ENCODE measurements around the gene CHD3. TPM values are rescaled to one million over a fixed set of nuclear protein-coding genes. Genes with fewer than 3 reads are reported as not detected.

The CHD3 gene
- total and polyA plus RNA-seq, 2 experiments from 2014 or later = 41.2 to 75.3 TPM

- H3K9me3 ChIP-seq (ENCODE audit: low read depth) = no peaks in the 10 kb centered on the region
- H3K4me2 ChIP-seq = no peak overlapping the region
- H3K27ac ChIP-seq = no peak overlapping the region
- H3K27me3 ChIP-seq = no peaks in the 10 kb centered on the region
- no peaks in the 10 kb centered on the region for H3K36me3 ChIP-seq (replicated peaks; ENCODE audit: insufficient read depth, low read depth)
- peaks cover 8% of the 10 kb centered on the region for H3K4me1 ChIP-seq (ENCODE audit: insufficient read depth)
- 91% methylated on average over 21 of the region's 22 CpGs for WGBS (ENCODE audit: low lambda C conversion rate, missing lambda C conversion rate)
- H3K4me3 ChIP-seq = no peak overlapping the region
- no peaks in the 10 kb centered on the region for H3K9me2 ChIP-seq (replicated peaks; ENCODE audit: insufficient read depth)
- TF ChIP-seq EZH2 (IDR thresholded peaks at IDR 0.05; ENCODE audit: borderline replicate concordance) (no peak), CTCF (IDR thresholded peaks at IDR 0.05; ENCODE audit: poor library complexity) (no peak), EZH2phosphoT487 (IDR thresholded peaks at IDR 0.05; ENCODE audit: low read depth, severe bottlenecking, unreplicated experiment) (no peak)
- H4K20me1 ChIP-seq (ENCODE audit: insufficient read depth, poor library complexity, severe bottlenecking) = peaks cover 61% of the 10 kb centered on the region
- no peak for DNase-seq (ENCODE audit: low spot score)
- H3K79me2 ChIP-seq = peaks cover 53% of the 10 kb centered on the region
- no peak overlapping the region for H2AFZ ChIP-seq
Observed at GRCh38 chr17:7846063-7846735, 42.4 kb upstream of the CHD3 start.

DNA sequence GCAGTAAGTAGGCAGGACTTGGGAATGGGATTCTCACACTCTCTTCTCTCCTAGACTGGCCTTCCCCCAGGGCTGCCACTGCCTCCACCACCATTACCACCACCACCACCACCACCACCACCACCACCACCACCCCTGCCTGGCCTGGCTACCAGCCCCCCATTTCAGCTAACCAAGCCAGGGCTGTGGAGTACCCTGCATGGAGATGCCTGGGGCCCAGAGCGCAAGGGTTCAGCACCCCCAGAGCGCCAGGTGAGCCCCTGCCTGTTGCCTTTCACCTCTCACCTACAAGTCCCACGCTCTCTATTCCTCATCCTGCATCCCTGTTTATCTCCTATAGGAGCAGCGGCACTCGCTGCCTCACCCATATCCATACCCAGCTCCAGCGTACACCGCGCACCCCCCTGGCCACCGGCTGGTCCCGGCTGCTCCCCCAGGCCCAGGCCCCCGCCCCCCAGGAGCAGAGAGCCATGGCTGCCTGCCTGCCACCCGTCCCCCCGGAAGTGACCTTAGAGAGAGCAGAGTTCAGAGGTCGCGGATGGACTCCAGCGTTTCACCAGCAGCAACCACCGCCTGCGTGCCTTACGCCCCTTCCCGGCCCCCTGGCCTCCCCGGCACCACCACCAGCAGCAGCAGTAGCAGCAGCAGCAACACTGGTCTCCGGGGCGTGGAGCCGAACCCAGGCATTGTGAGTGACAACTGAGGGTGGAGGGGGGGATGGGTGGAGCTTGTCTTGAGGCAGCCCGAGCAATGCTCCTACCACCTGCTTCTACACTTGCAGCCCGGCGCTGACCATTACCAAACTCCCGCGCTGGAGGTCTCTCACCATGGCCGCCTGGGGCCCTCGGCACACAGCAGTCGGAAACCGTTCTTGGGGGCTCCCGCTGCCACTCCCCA is 41.6 kb upstream of the CHD3 start:
- Histone ChIP-seq H3K4me2 (no peak overlapping the region), H3K9me2 (replicated peaks; ENCODE audit: insufficient read depth) (no peaks in the 10 kb centered on the region), H3K4me3 (no peak overlapping the region), H3K9me3 (ENCODE audit: low read depth) (no peaks in the 10 kb centered on the region), H4K20me1 (ENCODE audit: insufficient read depth, poor library complexity, severe bottlenecking) (peaks cover 65% of the 10 kb centered on the region), H3K79me2 (peaks cover 53% of the 10 kb centered on the region), H2AFZ (no peak overlapping the region), H3K4me1 (ENCODE audit: insufficient read depth) (peaks cover 6% of the 10 kb centered on the region), H3K27ac (no peak overlapping the region), H3K36me3 (replicated peaks; ENCODE audit: insufficient read depth, low read depth) (no peaks in the 10 kb centered on the region), H3K27me3 (no peaks in the 10 kb centered on the region)
- no peak for DNase-seq (ENCODE audit: low spot score)
- WGBS (ENCODE audit: low lambda C conversion rate, missing lambda C conversion rate) = 94% methylated on average over 14 of the region's 34 CpGs
- TF ChIP-seq EZH2 (IDR thresholded peaks at IDR 0.05; ENCODE audit: borderline replicate concordance) = no peak
- no peak for TF ChIP-seq EZH2phosphoT487 (IDR thresholded peaks at IDR 0.05; ENCODE audit: low read depth, severe bottlenecking, unreplicated experiment)
- no peak for TF ChIP-seq CTCF (IDR thresholded peaks at IDR 0.05; ENCODE audit: poor library complexity)

GRCh38 chr17:7848131-7848579 is 40.4 kb upstream of the CHD3 start:
- Histone ChIP-seq H2AFZ (no peak overlapping the region), H3K4me3 (no peak overlapping the region), H4K20me1 (ENCODE audit: insufficient read depth, poor library complexity, severe bottlenecking) (peaks cover 77% of the 10 kb centered on the region), H3K4me1 (ENCODE audit: insufficient read depth) (peaks cover 6% of the 10 kb centered on the region), H3K9me3 (ENCODE audit: low read depth) (no peaks in the 10 kb centered on the region), H3K36me3 (replicated peaks; ENCODE audit: insufficient read depth, low read depth) (no peaks in the 10 kb centered on the region), H3K27ac (no peak overlapping the region), H3K9me2 (replicated peaks; ENCODE audit: insufficient read depth) (no peaks in the 10 kb centered on the region), H3K27me3 (no peaks in the 10 kb centered on the region), H3K4me2 (no peak overlapping the region), H3K79me2 (peaks cover 57% of the 10 kb centered on the region)
- 94% methylated on average over 8 of the region's 20 CpGs for WGBS (ENCODE audit: low lambda C conversion rate, missing lambda C conversion rate)
- no peak for DNase-seq (ENCODE audit: low spot score)
- no peak for TF ChIP-seq EZH2 (IDR thresholded peaks at IDR 0.05; ENCODE audit: borderline replicate concordance)
- no peak for TF ChIP-seq EZH2phosphoT487 (IDR thresholded peaks at IDR 0.05; ENCODE audit: low read depth, severe bottlenecking, unreplicated experiment)
- TF ChIP-seq CTCF (IDR thresholded peaks at IDR 0.05; ENCODE audit: poor library complexity) = no peak

Measured in hepatocyte (in vitro differentiated cells).